GM21423 (cell line): ENCODE measurements around the gene PGD.
A peak's percentile ranks its signal among the peaks of the same experiment; 100 is the strongest.
"Not testable (repeated sequence)": the region's sequence is repeated elsewhere in the genome, so short reads cannot be mapped to it uniquely, and the experiment has no call there.

Source experiments
- ATAC-seq: cut with Tn5 transposase; IDR thresholded peaks from one replicate; pipeline ENCODE4 v1.9.1; 2021; ENCODE audit warnings: mild to moderate bottlenecking, moderate library complexity; ENCODE audit not compliant: unreplicated experiment

The PGD gene

GRCh38 chr1:10398734-10399443, at the start of gene PGD:
TSS of gene PGD (plus strand) at chr1:10399064. CDS start at chr1:10399118, 54 bp downstream.
- ATAC-seq = peak; percentile 94

GRCh38 chr1:10353282-10353681, 45.6 kb upstream of the PGD start:
- ATAC-seq = no peak

GRCh38 chr1:10353693-10354092, 45.2 kb upstream of the PGD start:
- ATAC-seq = no peak

GRCh38 chr1:10360045-10360444, 38.8 kb upstream of the PGD start:
- no peak for ATAC-seq

- no peak for ATAC-seq
These were observed 37.3 kb upstream of the PGD start for GRCh38 chr1:10361515-10361914.

GRCh38 chr1:10368194-10368593, 30.7 kb upstream of the PGD start:
- no peak for ATAC-seq

GRCh38 chr1:10374442-10374860, 24.4 kb upstream of the PGD start:
- ATAC-seq = no peak

GRCh38 chr1:10377365-10378029, 21.4 kb upstream of the PGD start:
- ATAC-seq = not testable (repeated sequence)

GRCh38 chr1:10378081-10378841, 20.6 kb upstream of the PGD start:
- no peak for ATAC-seq

- ATAC-seq = no peak
These were observed 19.7 kb upstream of the PGD start for GRCh38 chr1:10379101-10379620.

GRCh38 chr1:10379676-10380075, 19.2 kb upstream of the PGD start:
- no peak for ATAC-seq

GRCh38 chr1:10380594-10381275, 18.1 kb upstream of the PGD start:
- no peak for ATAC-seq

GRCh38 chr1:10383630-10384029, 15.2 kb upstream of the PGD start:
- no peak for ATAC-seq

- ATAC-seq = no peak
These were observed 14.6 kb upstream of the PGD start for GRCh38 chr1:10384219-10384618.

- no peak for ATAC-seq
These were observed 11.8 kb upstream of the PGD start for GRCh38 chr1:10386761-10387676.

GRCh38 chr1:10387677-10388386, 11.0 kb upstream of the PGD start:
- ATAC-seq = no peak

GRCh38 chr1:10388387-10388715, 10.5 kb upstream of the PGD start:
- no peak for ATAC-seq

GRCh38 chr1:10389271-10389973, 9.4 kb upstream of the PGD start:
- ATAC-seq = no peak

- no peak for ATAC-seq
These were observed 2.0 kb upstream of the PGD start for GRCh38 chr1:10396870-10397269.
